ENCODE measurements around the gene CRX. TPM values are rescaled to one million over a fixed set of nuclear protein-coding genes. Genes with fewer than 3 reads are reported as not detected.

Gene CRX
- total and polyA plus RNA-seq, 7 donors, result 0.01 TPM; not detected in 6

DNA sequence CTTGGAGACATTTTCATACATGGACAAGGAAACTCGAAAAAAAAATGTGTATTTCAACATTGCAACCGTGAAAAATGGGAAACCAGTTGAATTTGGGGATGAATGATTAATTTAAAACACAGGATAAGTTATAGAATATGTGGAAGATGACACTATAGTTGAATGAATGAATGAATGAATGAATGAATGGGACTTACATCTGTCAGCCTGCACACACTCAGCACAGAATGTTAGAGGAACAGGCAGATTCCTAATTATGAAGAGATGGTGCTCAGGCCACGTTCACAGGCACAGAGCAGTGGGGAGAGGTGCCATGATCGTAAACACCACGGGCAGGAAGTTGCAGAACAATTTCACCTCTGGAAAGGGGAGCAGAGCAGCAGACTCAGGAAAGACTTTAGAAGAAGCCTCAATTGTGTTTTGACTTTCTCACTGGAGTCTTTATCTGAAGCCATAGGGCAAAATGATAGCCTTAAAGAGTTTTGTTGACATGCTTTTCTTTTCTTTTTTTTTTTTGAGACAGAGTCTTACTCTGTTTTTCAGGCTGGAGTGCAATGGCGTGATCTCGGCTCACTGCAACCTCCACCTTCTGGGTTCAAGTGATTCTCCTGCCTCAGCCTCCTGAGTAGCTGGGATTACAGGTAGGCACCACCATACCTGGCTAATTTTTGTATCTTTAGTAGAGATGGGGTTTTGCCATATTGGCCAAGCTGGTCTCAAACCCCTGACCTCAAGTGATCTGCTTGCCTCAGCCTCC is 69.3 kb downstream of the CRX start:
- intact Hi-C loops (cut with DNase I), result no loop called here
- Histone ChIP-seq H3K4me3 (no peak overlapping the region), H3K27me3 (ENCODE audit: insufficient read depth in 3 of 3, low read length in 2 of 3) (no peaks in the 10 kb centered on the region), H3K27ac (no peak overlapping the region), H3K36me3 (ENCODE audit: insufficient read depth in 1 of 2, low read depth in 1 of 2) (no peaks in the 10 kb centered on the region), H3K4me1 (no peaks in the 10 kb centered on the region), H3K9me3 (no peaks in the 10 kb centered on the region)
- DNase-seq (no peak), ATAC-seq (no peak)
- TF ChIP-seq, protein P1, sequence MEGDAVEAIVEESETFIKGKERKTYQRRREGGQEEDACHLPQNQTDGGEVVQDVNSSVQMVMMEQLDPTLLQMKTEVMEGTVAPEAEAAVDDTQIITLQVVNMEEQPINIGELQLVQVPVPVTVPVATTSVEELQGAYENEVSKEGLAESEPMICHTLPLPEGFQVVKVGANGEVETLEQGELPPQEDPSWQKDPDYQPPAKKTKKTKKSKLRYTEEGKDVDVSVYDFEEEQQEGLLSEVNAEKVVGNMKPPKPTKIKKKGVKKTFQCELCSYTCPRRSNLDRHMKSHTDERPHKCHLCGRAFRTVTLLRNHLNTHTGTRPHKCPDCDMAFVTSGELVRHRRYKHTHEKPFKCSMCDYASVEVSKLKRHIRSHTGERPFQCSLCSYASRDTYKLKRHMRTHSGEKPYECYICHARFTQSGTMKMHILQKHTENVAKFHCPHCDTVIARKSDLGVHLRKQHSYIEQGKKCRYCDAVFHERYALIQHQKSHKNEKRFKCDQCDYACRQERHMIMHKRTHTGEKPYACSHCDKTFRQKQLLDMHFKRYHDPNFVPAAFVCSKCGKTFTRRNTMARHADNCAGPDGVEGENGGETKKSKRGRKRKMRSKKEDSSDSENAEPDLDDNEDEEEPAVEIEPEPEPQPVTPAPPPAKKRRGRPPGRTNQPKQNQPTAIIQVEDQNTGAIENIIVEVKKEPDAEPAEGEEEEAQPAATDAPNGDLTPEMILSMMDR (IDR thresholded peaks at IDR 0.05), result no peak
- WGBS, 3 donors, result 54 to 56% (median 55%) methylated on average over 7 of the region's 7 CpGs

GRCh38 chr19:47891622-47891922 is 69.8 kb downstream of the CRX start:
- no peaks in the 10 kb centered on the region for H3K9me3 ChIP-seq
- no peaks in the 10 kb centered on the region for H3K36me3 ChIP-seq (ENCODE audit: insufficient read depth in 1 of 2, low read depth in 1 of 2)
- DNase-seq, result no peak
- TF ChIP-seq, protein P1 (IDR thresholded peaks at IDR 0.05), result no peak
- no peak for ATAC-seq
- no peaks in the 10 kb centered on the region for H3K27me3 ChIP-seq (ENCODE audit: insufficient read depth in 3 of 3, low read length in 2 of 3)
- 47 to 60% (median 55%) methylated on average over 2 of the region's 2 CpGs for WGBS, 3 donors
- intact Hi-C loops (cut with DNase I), result no loop called here
- H3K4me1 ChIP-seq, result no peaks in the 10 kb centered on the region
- no peak overlapping the region for H3K4me3 ChIP-seq
- no peak overlapping the region for H3K27ac ChIP-seq

GRCh38 chr19:47891923-47892666 is 70.4 kb downstream of the CRX start:
- H3K27me3 ChIP-seq (ENCODE audit: insufficient read depth in 3 of 3, low read length in 2 of 3), result no peaks in the 10 kb centered on the region
- H3K4me1 ChIP-seq, result no peaks in the 10 kb centered on the region
- no peak overlapping the region for H3K27ac ChIP-seq
- ATAC-seq (no peak), DNase-seq (no peak)
- 67 to 73% (median 73%) methylated on average over 7 of the region's 7 CpGs for WGBS, 3 donors
- no peaks in the 10 kb centered on the region for H3K36me3 ChIP-seq (ENCODE audit: insufficient read depth in 1 of 2, low read depth in 1 of 2)
- no peaks in the 10 kb centered on the region for H3K9me3 ChIP-seq
- H3K4me3 ChIP-seq, result no peak overlapping the region
- intact Hi-C loops (cut with DNase I), result no loop called here
- TF ChIP-seq, protein P1 (IDR thresholded peaks at IDR 0.05), result no peak

Other genes starting within 250 kb of the CRX start
- under 1 TPM; 0.13 to 0.73 (median 0.32) TPM for gene ZNF541, start 248.8 kb upstream of the CRX start, total RNA-seq
- under 1 TPM; 0.06 to 0.42 (median 0.08) TPM for gene ZNF541, start 248.8 kb upstream of the CRX start, polyA plus RNA-seq
- gene BICRA, start 212.8 kb upstream of the CRX start, total RNA-seq, result 10 to 100 TPM in 3 of 4 donors, 1 to 10 TPM in 1; 9.6 to 22.4 (median 13.7) TPM
- gene BICRA, start 212.8 kb upstream of the CRX start, polyA plus RNA-seq, result 1 to 10 TPM; 3.1 to 9.9 (median 4.9) TPM
- 10 to 100 TPM; 27.8 to 46.3 (median 31.7) TPM for gene EHD2, start 108.5 kb upstream of the CRX start, total RNA-seq
- gene EHD2, start 108.5 kb upstream of the CRX start, polyA plus RNA-seq, result 10 to 100 TPM; 14.7 to 25.1 (median 19.5) TPM
- 100 to 1,000 TPM in 3 of 4 donors, 10 to 100 TPM in 1; 96.3 to 166 (median 127) TPM for gene NOP53, start 76.4 kb upstream of the CRX start, total RNA-seq
- gene NOP53, start 76.4 kb upstream of the CRX start, polyA plus RNA-seq, result 100 to 1,000 TPM; 247 to 268 (median 257) TPM
- gene SELENOW, start 43.2 kb upstream of the CRX start, total RNA-seq, result 100 to 1,000 TPM; 677 to 969 (median 733) TPM
- 1,000 to 10,000 TPM in 2 of 3 donors, 100 to 1,000 TPM in 1; 434 to 1,620 (median 1,372) TPM for gene SELENOW, start 43.2 kb upstream of the CRX start, polyA plus RNA-seq
- gene TPRX1, start 17.4 kb upstream of the CRX start, total RNA-seq, result not detected
- not detected for gene TPRX1, start 17.4 kb upstream of the CRX start, polyA plus RNA-seq
- not detected for gene TPRX2, start 37.3 kb downstream of the CRX start, total RNA-seq
- not detected for gene TPRX2, start 37.3 kb downstream of the CRX start, polyA plus RNA-seq
- gene SULT2A1, start 64.4 kb downstream of the CRX start, total RNA-seq, result not detected
- gene SULT2A1, start 64.4 kb downstream of the CRX start, polyA plus RNA-seq, result not detected
- gene BSPH1, start 170.2 kb downstream of the CRX start, total RNA-seq, result not detected
- gene BSPH1, start 170.2 kb downstream of the CRX start, polyA plus RNA-seq, result not detected
- gene ELSPBP1, start 172.7 kb downstream of the CRX start, total RNA-seq, result not detected
- not detected for gene ELSPBP1, start 172.7 kb downstream of the CRX start, polyA plus RNA-seq
- under 1 TPM in 1 of 4 donors, not detected in 3; 0.18 TPM for gene CABP5, start 222.1 kb downstream of the CRX start, total RNA-seq
- gene CABP5, start 222.1 kb downstream of the CRX start, polyA plus RNA-seq, result not detected